ENCODE measurements around the gene RRAGC.

The RRAGC gene

DNA sequence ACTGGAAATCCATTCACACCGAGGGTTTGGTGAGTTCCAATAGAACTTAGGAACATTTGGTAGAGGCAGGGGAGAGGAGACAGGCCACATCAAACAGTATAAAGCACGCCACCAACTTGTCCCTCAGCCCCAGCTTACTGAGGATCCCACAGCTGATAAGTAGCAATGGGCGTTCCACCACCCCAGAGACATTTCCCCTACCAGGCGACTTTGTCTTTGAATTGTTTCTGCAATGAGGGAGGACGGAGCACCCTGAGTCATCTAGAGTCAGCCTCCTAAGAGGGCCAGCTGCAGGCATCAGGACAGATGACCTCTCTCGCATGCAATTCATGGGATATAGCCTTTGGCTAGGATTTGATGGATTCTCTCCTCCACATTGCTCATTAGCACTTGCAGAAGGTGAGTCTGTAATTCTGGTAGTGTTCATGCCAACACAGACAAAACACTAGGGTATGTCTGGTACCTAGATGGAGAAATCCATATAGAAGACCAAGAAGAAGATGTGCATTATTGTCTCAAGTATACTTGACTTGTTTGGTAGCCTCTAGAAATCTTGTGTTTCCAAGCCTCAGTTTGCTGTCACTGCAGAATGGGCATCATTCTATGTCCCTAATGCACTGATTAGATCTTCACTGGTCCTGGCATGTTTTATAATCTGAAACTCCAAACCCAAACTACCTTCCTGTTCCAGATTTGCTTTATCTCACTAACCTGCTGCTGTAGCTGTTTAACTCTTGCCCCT is 69.0 kb downstream of the RRAGC start:
- TF ChIP-seq, protein P1, sequence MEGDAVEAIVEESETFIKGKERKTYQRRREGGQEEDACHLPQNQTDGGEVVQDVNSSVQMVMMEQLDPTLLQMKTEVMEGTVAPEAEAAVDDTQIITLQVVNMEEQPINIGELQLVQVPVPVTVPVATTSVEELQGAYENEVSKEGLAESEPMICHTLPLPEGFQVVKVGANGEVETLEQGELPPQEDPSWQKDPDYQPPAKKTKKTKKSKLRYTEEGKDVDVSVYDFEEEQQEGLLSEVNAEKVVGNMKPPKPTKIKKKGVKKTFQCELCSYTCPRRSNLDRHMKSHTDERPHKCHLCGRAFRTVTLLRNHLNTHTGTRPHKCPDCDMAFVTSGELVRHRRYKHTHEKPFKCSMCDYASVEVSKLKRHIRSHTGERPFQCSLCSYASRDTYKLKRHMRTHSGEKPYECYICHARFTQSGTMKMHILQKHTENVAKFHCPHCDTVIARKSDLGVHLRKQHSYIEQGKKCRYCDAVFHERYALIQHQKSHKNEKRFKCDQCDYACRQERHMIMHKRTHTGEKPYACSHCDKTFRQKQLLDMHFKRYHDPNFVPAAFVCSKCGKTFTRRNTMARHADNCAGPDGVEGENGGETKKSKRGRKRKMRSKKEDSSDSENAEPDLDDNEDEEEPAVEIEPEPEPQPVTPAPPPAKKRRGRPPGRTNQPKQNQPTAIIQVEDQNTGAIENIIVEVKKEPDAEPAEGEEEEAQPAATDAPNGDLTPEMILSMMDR (IDR thresholded peaks at IDR 0.05; ENCODE audit: low read depth, low read length) = no peak
- no peak for DNase-seq (ENCODE audit: extremely low read depth, low read depth)

DNA sequence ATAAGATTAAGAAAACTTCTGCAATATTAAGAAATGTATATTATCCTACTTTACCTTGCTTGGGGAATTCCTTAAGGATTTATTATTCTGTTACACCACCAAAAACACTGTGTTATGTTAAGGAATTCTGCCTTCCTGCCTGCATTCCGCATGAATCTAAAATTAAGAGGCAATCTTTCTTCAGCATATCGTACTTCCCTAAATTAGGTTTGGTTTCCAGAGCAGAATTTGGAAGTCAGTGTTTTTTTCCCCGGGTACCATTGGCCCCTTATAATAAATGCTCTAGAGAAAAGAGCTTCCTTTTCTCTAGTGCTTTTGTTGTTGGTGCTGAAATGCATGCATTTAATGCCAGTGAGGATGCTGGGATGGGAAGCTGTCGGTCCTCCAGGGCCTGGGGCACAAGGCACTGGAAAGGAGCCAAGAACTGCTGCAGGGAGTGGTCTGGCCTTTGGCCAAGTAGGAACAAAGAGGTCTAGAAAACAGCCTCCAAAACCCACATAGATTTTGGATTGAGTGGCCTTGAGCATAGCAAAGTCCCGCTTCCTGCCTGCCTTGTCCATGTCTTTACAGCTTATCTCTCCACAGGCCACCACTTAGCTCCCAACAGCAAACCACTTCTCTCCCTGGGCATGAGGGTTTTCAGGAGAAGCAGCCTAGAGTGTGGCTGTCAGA is 69.9 kb downstream of the RRAGC start:
- TF ChIP-seq, protein P1 (IDR thresholded peaks at IDR 0.05; ENCODE audit: low read depth, low read length) = no peak
- no peak for DNase-seq (ENCODE audit: extremely low read depth, low read depth)

DNA sequence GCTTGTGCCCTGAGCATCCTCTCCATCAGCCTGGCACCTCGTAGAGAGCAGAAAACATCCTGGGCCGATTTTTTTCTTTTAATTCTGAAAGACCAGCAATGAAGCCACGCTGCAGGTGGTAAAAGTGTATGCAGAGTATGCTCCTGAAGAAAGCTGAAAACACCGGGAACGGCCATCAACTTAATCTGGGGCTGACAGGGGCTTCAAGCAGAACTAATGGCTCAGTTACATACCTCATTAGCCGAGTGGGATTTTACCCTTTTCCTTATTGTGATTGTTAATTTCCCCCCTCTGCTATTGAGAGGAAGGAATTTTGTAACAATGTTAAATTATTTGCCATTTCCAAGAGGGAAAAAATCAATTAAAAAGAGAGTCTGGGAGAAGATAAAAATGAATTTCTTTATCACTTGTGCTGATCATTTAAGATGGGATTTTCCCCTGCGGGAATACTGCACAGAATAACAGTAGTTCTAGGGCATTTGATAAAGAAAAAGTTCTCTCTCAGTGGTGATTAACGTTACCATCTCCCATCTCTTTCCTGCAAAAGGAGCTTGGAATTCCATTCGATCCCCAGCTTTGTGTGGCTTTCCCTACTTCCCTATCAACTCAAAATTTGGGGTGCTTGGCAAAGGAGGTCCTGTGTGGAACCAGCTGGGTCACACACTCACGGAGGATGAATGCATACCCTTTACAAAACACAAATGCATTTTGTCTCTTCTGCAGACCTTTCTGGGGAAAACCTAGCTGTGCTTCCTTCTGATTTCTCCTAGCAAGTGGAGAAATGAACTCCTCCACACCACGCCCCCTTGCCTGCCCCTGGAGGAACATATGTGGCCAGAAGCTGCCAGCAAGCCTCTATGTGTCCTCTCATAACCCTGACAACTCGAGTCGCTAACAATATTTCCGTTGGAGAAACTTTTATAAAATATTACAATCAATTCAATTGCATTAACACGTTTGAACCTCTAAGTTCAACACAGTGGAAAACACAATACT is 70.9 kb downstream of the RRAGC start:
- no peak for DNase-seq (ENCODE audit: extremely low read depth, low read depth)
- TF ChIP-seq, protein P1 (IDR thresholded peaks at IDR 0.05; ENCODE audit: low read depth, low read length) = no peak
